ENCODE data around the gene TRAPPC3L.
"Not testable (repeated sequence)": the region's sequence is repeated elsewhere in the genome, so short reads cannot be mapped to it uniquely, and the experiment has no call there.

TRAPPC3L gene

DNA sequence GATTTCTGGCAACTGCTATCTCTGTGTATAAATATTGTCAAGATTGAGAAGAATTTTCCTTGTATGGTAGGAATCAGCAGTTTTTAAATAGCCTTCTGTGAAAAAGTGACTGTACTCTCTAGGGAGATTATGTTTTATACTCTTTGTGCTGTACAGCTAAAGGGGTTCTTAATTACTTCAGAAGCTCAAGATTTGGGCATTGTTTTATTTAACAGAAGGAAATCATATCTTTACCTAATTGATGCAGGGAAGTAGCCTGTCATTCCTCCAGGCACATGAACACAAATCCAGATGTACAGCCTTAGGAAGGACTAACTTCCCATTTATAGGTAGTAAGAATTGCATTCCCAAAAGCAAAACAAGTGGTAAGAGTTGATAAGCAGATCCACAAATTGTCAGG, 32.8 kb downstream of the TRAPPC3L start:
- no peak for DNase-seq (ENCODE audit: low read depth)

DNA sequence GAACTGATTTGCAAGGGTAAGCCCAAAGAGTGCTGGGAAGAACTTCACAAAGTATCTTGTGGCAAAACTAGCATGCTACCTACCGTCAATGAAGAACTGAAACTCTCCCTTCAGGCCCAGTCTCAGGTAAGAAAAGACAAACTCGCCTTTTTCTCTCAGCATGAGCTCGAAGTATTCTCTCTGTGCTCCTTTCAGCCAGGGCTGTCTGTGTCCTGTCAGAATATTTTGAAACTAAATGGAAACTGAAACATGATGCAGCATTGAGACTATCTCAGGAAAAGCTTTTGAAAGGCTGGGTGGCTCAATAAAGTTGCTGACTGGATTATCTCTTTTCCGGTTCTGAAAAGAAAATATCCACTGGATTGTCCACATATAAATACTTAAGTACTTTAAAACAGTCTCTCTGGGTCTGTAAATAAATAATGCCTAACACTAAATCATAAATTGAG, 33.3 kb downstream of the TRAPPC3L start:
- DNase-seq (ENCODE audit: low read depth), result no peak

DNA sequence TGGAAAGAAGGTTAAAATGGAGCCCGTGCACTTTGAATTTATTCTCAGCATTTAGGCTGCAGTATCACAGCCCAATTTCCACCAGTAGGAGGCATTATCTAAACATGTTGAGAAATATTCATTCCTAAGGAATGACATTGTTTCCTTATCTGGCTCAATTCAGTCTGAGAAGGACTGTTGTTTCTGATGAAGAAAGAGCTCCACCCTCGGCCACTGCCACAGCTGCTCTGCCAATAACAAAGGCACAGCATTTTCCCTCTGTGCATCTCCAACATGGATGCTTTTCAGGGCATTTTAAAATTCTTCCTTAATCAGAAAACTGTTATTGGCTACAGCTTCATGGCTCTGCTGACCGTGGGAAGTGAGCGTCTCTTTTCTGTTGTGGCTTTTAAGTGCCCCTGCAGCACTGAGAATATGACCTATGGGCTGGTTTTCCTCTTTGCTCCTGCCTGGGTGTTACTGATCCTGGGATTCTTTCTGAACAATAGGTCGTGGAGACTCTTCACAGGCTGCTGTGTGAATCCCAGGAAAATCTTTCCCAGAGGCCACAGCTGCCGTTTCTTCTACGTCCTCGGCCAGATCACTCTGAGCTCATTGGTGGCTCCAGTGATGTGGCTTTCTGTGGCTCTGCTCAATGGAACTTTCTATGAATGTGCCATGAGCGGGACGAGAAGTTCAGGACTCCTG, 33.9 kb downstream of the TRAPPC3L start, which contains the start of gene CALHM5:
Gene CALHM5, plus strand, starts transcription at position 216 of the 687 bp plus-strand sequence. Its CDS starts 58 bp downstream, at position 274.
- no peak for DNase-seq (ENCODE audit: low read depth)

- no peak for DNase-seq (ENCODE audit: low read depth)
These were observed 37.0 kb downstream of the TRAPPC3L start for GRCh38 chr6:116508527-116508926.

DNA sequence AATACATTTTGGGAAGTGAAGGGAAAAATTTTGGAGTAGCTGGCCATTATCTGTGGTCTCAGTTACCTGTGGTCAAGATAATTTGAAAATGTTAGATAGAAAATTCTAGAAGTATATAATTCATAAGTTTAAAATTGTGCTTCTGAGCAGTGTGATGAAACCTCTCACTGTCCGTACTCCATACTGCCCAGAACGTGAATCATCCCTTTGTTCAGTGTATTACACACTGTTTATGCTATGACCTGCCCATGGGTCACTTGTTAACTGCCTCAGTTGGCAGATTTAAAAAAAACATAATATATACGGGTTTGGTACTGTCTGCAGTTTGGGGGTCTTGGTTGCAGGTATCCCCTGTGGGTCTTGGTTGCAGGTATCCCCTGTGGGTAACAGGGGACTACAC, 38.2 kb downstream of the TRAPPC3L start:
- no peak for DNase-seq (ENCODE audit: low read depth)

DNA sequence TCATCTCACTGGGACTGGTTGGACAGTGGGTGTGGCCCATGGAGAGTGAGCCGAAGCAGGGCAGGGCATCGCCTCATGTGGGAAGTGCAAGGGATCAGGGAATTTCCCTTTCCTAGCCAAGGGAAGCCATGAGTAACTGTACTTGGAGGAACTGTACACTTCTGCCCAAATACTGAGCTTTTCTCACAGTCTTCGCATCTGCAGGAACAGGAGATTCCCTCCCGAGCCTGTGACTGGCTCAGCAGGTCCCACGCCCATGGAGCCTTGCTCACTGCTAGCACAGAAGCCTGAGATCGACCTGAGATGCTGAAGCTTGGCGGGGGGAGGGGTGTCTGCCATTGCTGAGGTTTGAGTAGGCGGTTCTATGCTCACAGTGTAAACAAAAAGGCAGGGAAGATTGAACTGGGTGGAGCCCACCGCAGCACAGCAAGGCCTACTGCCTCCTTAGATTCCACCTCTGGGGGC, 44.5 kb downstream of the TRAPPC3L start:
- DNase-seq (ENCODE audit: low read depth), result no peak

DNA sequence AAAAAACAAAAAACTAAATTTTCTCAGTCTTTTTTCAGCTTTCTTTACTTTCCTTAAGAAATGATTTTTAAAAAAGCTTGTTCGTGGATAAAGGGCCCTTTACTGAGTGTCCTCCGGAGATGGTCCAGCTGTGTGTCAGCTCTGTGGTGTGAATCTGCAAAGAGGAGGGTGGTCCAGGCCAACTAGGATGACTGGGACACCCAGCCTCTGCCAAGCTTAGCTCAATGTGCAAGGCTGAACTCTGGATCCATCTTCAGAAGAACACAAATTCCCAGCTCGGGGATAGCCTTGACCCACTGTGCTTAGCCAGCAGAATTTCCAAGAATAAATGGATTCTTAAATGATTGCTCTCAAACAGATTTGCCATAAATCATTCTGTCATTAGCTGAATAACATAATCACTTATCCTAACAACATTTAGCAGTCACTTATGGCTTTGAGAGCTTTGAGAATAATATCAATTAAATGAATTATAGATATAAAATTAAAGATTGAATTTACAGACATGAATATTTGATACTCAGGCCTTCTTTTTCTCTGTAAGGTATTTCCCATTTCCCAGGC, 48.3 kb downstream of the TRAPPC3L start:
- no peak for DNase-seq (ENCODE audit: low read depth)

- DNase-seq (ENCODE audit: low read depth), result not testable (repeated sequence)
These were observed 50.3 kb downstream of the TRAPPC3L start for GRCh38 chr6:116495161-116495560.

- DNase-seq (ENCODE audit: low read depth), result no peak
These were observed 53.0 kb downstream of the TRAPPC3L start for GRCh38 chr6:116492331-116493067.

GRCh38 chr6:116491610-116492330, 53.7 kb downstream of the TRAPPC3L start:
- no peak for DNase-seq (ENCODE audit: low read depth)

DNA sequence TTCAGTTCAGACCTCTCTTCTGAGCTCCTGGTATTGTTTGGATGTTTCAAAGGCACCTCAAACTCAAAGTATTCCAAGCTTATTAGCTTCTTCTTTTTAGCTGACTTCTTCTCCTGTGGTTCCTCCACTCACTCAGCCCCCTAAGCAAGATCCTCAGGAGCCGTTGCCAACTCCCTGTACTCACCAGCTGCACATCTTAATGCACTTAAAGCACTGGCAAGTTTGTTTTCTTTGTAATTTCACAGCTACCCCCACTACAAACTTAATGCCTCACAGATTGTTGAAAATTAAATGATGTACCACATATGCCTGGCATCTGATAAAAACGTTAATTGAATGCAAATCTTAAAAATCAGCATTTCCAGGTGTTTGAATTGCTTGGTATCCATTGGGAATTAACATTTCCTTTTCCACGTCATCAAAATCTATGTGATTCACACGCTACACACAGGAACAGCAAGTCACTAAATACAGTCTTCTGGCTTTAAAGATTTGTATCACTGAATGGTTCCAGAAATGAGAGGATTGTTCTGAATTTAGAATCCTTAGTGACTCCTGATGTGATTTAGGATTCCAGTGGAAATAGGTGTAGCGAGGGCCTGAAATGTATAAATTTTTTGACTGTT, 59.8 kb downstream of the TRAPPC3L start:
- DNase-seq (ENCODE audit: low read depth), result no peak

DNA sequence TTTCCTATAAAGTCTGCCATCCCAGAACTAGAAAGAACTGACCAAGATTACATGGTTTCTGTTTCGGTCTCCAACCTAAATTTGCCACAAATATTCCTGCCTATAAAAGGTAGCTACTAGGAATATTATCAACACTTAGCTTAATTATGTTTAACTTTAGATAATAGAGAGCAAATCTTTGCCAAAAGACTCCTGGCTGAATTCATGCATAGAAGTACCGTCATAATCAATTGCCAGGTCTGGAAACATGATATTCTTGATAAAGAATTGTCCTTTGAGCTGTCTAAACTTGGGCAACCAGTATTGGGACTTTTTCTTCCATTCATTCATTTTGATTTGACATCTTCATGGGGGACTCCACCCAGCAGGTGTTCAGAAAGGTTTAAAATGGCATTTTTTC, 61.9 kb downstream of the TRAPPC3L start:
- no peak for DNase-seq (ENCODE audit: low read depth)

- DNase-seq (ENCODE audit: low read depth), result no peak
These were observed 62.7 kb downstream of the TRAPPC3L start for GRCh38 chr6:116482780-116483179.

DNA sequence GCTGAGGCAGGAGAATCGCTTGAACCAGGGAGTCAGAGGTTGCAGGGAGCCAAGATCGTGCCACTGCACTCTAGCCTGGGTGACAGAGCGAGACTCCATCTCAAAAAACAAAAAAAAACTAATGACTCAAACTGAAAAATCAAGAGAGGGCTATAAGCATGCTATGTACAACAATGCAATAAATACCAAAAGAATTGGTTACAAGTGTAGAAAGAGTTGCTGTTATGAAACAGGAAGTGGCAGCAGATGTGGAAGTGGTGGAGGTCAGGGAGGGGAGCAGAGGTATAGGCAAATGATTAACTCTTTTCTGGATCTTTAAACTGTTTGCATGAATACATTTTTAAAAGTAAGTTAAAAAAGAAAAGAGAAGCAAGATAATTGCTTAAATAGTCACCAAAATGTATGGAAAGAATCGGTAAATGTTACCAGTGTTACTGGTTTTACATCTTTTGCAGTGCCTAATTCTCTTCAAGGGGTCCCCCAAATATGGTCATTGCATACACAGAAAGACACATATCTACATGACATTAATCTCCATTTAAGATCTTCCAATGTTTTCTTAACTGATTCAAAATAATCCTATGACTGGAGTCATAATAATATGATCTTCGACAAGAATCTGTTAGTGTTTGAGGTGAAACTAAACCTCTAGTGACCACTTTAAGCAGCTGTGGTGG, 69.3 kb downstream of the TRAPPC3L start:
- DNase-seq (ENCODE audit: low read depth), result no peak

GRCh38 chr6:116475141-116475540, 70.3 kb downstream of the TRAPPC3L start:
- DNase-seq (ENCODE audit: low read depth), result no peak

DNA sequence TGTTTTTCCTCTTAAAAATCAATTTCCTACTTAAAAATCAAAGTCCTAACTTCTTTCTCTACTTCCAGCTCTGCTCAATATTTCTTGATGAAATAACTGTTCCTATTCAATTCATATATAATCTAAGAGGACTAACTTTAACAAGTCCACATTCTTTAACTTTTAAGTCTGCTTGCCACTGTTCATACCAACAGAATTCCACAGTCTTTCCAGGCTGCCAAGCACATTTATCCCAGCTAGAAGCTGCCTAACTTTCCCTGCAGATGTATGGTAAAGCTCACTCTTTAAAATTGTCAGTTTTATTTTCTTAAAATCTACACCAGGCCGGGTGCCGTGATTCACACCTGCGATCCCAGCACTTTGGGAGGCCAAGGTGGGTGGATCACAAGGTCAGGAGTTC, 72.8 kb downstream of the TRAPPC3L start:
- no peak for DNase-seq (ENCODE audit: low read depth)

GRCh38 chr6:116471531-116471930, 74.0 kb downstream of the TRAPPC3L start:
- no peak for DNase-seq (ENCODE audit: low read depth)

GRCh38 chr6:116468293-116468692, 77.2 kb downstream of the TRAPPC3L start:
- no peak for DNase-seq (ENCODE audit: low read depth)

- no peak for DNase-seq (ENCODE audit: low read depth)
These were observed 78.0 kb downstream of the TRAPPC3L start for GRCh38 chr6:116467514-116467913.

DNA sequence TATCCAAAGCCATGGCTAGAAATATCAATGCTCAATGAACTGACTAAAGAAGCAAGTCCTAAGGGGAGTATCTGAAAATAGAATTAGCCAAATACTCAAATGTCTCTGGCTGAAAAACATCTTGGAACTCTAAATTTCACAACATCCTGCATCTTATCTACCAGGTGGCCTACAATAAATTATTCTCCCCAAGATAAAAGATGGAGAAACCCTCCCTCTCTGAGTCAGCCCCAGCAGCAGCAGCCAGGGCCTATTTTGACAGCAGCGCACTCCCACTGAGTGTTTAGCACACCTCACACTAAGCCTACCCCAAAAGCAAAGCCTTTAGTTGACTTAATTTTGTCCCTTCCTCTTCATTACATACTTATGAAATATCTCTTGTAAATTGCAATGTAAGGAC, 78.4 kb downstream of the TRAPPC3L start:
- no peak for DNase-seq (ENCODE audit: low read depth)

- no peak for DNase-seq (ENCODE audit: low read depth)
These were observed 80.2 kb downstream of the TRAPPC3L start for GRCh38 chr6:116465246-116465645.

All from stimulated activated CD8-positive, alpha-beta memory T cell treated with anti-CD3 and anti-CD28 coated beads, Interleukin-7, amount 100 ng/mL, for 24 hours (primary cell).